ENCODE results near the gene NDST3.

Gene NDST3

GRCh38 chr4:118087366-118087765 is 53.1 kb downstream of the NDST3 start:
- H3K27ac ChIP-seq (ENCODE audit: low read depth, low read length), result no peak overlapping the region
- H3K4me2 ChIP-seq (ENCODE audit: low read depth, low read length, poor library complexity, severe bottlenecking), result no peak overlapping the region
- no peak overlapping the region for H2AFZ ChIP-seq (ENCODE audit: low read depth, low read length, severe bottlenecking)
- no peaks in the 10 kb centered on the region for H3K27me3 ChIP-seq (ENCODE audit: low read length)
- no peak overlapping the region for H3K9ac ChIP-seq (ENCODE audit: low read length)
- H3K79me2 ChIP-seq (ENCODE audit: insufficient read depth, low read length), result no peaks in the 10 kb centered on the region
- no peak for TF ChIP-seq EZH2phosphoT487 (conservative IDR thresholded peaks at IDR 0.05; ENCODE audit: low read length)
- no peak for TF ChIP-seq CTCF (IDR thresholded peaks at IDR 0.05; ENCODE audit: insufficient read depth, low read length, poor library complexity, severe bottlenecking)
- H3K4me3 ChIP-seq (ENCODE audit: insufficient read depth, low read length, poor library complexity, severe bottlenecking), result no peak overlapping the region
- H3F3A ChIP-seq (ENCODE audit: insufficient read depth), result no peaks in the 10 kb centered on the region
- no peaks in the 10 kb centered on the region for H3K36me3 ChIP-seq (ENCODE audit: low read length)
- no peaks in the 10 kb centered on the region for H4K20me1 ChIP-seq (ENCODE audit: low read depth, low read length)
- H3K9me2 ChIP-seq (replicated peaks; ENCODE audit: insufficient read depth, low read length), result no peaks in the 10 kb centered on the region
- H3K9me3 ChIP-seq (ENCODE audit: insufficient read depth, low read length), result no peaks in the 10 kb centered on the region

- H3K27me3 ChIP-seq (ENCODE audit: low read length), result no peaks in the 10 kb centered on the region
- H3K9me2 ChIP-seq (replicated peaks; ENCODE audit: insufficient read depth, low read length), result no peaks in the 10 kb centered on the region
- no peaks in the 10 kb centered on the region for H3K9me3 ChIP-seq (ENCODE audit: insufficient read depth, low read length)
- no peaks in the 10 kb centered on the region for H3K79me2 ChIP-seq (ENCODE audit: insufficient read depth, low read length)
- H3K4me2 ChIP-seq (ENCODE audit: low read depth, low read length, poor library complexity, severe bottlenecking), result no peak overlapping the region
- no peak overlapping the region for H3K27ac ChIP-seq (ENCODE audit: low read depth, low read length)
- no peaks in the 10 kb centered on the region for H4K20me1 ChIP-seq (ENCODE audit: low read depth, low read length)
- no peaks in the 10 kb centered on the region for H3K36me3 ChIP-seq (ENCODE audit: low read length)
- H3K4me3 ChIP-seq (ENCODE audit: insufficient read depth, low read length, poor library complexity, severe bottlenecking), result no peak overlapping the region
- TF ChIP-seq EZH2phosphoT487 (conservative IDR thresholded peaks at IDR 0.05; ENCODE audit: low read length) (no peak), CTCF (IDR thresholded peaks at IDR 0.05; ENCODE audit: insufficient read depth, low read length, poor library complexity, severe bottlenecking) (no peak)
- H3K9ac ChIP-seq (ENCODE audit: low read length), result no peak overlapping the region
- no peak overlapping the region for H2AFZ ChIP-seq (ENCODE audit: low read depth, low read length, severe bottlenecking)
- no peaks in the 10 kb centered on the region for H3F3A ChIP-seq (ENCODE audit: insufficient read depth)
Measured at GRCh38 chr4:118099106-118099505, 64.8 kb downstream of the NDST3 start.

GRCh38 chr4:118102195-118102594 is 67.9 kb downstream of the NDST3 start:
- Histone ChIP-seq H4K20me1 (ENCODE audit: low read depth, low read length) (no peaks in the 10 kb centered on the region), H2AFZ (ENCODE audit: low read depth, low read length, severe bottlenecking) (no peak overlapping the region), H3K27me3 (ENCODE audit: low read length) (no peaks in the 10 kb centered on the region), H3K27ac (ENCODE audit: low read depth, low read length) (no peak overlapping the region), H3K79me2 (ENCODE audit: insufficient read depth, low read length) (no peaks in the 10 kb centered on the region), H3K9ac (ENCODE audit: low read length) (no peak overlapping the region), H3K9me3 (ENCODE audit: insufficient read depth, low read length) (no peaks in the 10 kb centered on the region), H3K4me3 (ENCODE audit: insufficient read depth, low read length, poor library complexity, severe bottlenecking) (no peak overlapping the region), H3K9me2 (replicated peaks; ENCODE audit: insufficient read depth, low read length) (no peaks in the 10 kb centered on the region), H3K4me2 (ENCODE audit: low read depth, low read length, poor library complexity, severe bottlenecking) (no peak overlapping the region), H3K36me3 (ENCODE audit: low read length) (no peaks in the 10 kb centered on the region), H3F3A (ENCODE audit: insufficient read depth) (no peaks in the 10 kb centered on the region)
- TF ChIP-seq EZH2phosphoT487 (conservative IDR thresholded peaks at IDR 0.05; ENCODE audit: low read length), result no peak
- TF ChIP-seq CTCF (IDR thresholded peaks at IDR 0.05; ENCODE audit: insufficient read depth, low read length, poor library complexity, severe bottlenecking), result no peak

Data from SU-DHL-6 (cell line).